GM12891 (cell line): ENCODE measurements around the gene MBNL2.

Source experiments
- POLR2A ChIP-seq: IDR thresholded peaks from 2 replicates; pipeline ENCODE4 v1.6.1; 2011; ENCODE audit warnings: low read depth, low read length, control low read depth
- POLR2AphosphoS5 ChIP-seq: IDR thresholded peaks from 2 replicates; pipeline ENCODE4 v1.6.1; 2011; ENCODE audit warnings: low read depth, low read length, control low read depth
- POU2F2 ChIP-seq: IDR thresholded peaks from 2 replicates; pipeline ENCODE4 v1.6.1; 2011; ENCODE audit warnings: low read depth, mild to moderate bottlenecking, control low read depth, low read length, moderate library complexity
- SPI1 ChIP-seq: IDR thresholded peaks from 2 replicates; pipeline ENCODE4 v1.6.1; 2011; ENCODE audit warnings: low read depth, low read length, control low read depth
- TAF1 ChIP-seq: IDR thresholded peaks from 2 replicates; pipeline ENCODE4 v1.6.1; 2011; ENCODE audit warnings: low read depth, low read length, control low read depth

DNA sequence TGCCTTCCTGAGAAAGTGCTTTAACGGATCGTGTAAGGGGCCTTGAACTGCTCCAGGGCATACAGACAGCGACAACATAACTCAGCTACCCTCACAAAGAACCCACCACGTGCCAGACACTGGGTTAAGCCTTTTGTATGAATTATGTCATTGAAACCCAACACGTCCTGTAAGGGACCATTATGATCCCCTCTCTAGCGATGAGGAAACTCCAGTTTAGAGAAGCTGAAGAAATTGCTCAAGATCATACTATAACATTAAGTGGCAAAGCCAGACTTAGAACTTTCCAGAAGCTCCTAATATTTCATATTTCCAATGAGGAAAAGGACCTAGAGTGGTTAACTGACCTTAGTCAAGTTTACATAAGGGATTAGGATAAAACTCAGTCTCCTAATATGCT is 154.8 kb downstream of the MBNL2 start:
- TF ChIP-seq POLR2AphosphoS5 (no peak), SPI1 (no peak), POLR2A (no peak), POU2F2 (no peak), TAF1 (no peak)
